ENCODE data around the gene CTPS2.
"Not testable (repeated sequence)": the region's sequence is repeated elsewhere in the genome, so short reads cannot be mapped to it uniquely, and the experiment has no call there.

CTPS2 gene

GRCh38 chrX:16601885-16602284, 110.6 kb downstream of the CTPS2 start:
- no peak for DNase-seq

GRCh38 chrX:16594490-16594889, 118.0 kb downstream of the CTPS2 start:
- DNase-seq, result no peak

- no peak for DNase-seq
Measured at GRCh38 chrX:16593801-16594200, 118.7 kb downstream of the CTPS2 start.

- no peak for DNase-seq
Measured at GRCh38 chrX:16592194-16592770, 120.2 kb downstream of the CTPS2 start.

- no peak for DNase-seq
Measured at GRCh38 chrX:16589826-16590225, 122.6 kb downstream of the CTPS2 start.

- DNase-seq, result no peak
Measured at GRCh38 chrX:16589211-16589610, 123.3 kb downstream of the CTPS2 start.

- no peak for DNase-seq
Measured at GRCh38 chrX:16588266-16588665, 124.2 kb downstream of the CTPS2 start.

GRCh38 chrX:16587836-16588235, 124.6 kb downstream of the CTPS2 start:
- DNase-seq, result no peak

GRCh38 chrX:16586377-16587112, 125.9 kb downstream of the CTPS2 start:
- DNase-seq, result no peak

GRCh38 chrX:16585486-16586376, 126.7 kb downstream of the CTPS2 start:
- no peak for DNase-seq

GRCh38 chrX:16580004-16580797, 132.3 kb downstream of the CTPS2 start:
- not testable (repeated sequence) for DNase-seq

- no peak for DNase-seq
Measured at GRCh38 chrX:16579517-16579916, 133.0 kb downstream of the CTPS2 start.

- no peak for DNase-seq
Measured at GRCh38 chrX:16578218-16578617, 134.3 kb downstream of the CTPS2 start.

- DNase-seq, result no peak
Measured at GRCh38 chrX:16577483-16578029, 134.9 kb downstream of the CTPS2 start.

- not testable (repeated sequence) for DNase-seq
Measured at GRCh38 chrX:16575388-16575787, 137.1 kb downstream of the CTPS2 start.

- DNase-seq, result no peak
Measured at GRCh38 chrX:16573781-16574180, 138.7 kb downstream of the CTPS2 start.

GRCh38 chrX:16567681-16568080, 144.8 kb downstream of the CTPS2 start:
- no peak for DNase-seq

- no peak for DNase-seq
Measured at GRCh38 chrX:16566571-16566970, 145.9 kb downstream of the CTPS2 start.

GRCh38 chrX:16560173-16560572, 152.3 kb downstream of the CTPS2 start:
- DNase-seq, result no peak

GRCh38 chrX:16559206-16559619, 153.3 kb downstream of the CTPS2 start:
- DNase-seq, result no peak

- DNase-seq, result no peak
Measured at GRCh38 chrX:16558489-16558888, 154.0 kb downstream of the CTPS2 start.

- no peak for DNase-seq
Measured at GRCh38 chrX:16552546-16552945, 159.9 kb downstream of the CTPS2 start.

GRCh38 chrX:16547644-16548043, 164.8 kb downstream of the CTPS2 start:
- no peak for DNase-seq
